ENCODE data around the gene FAM163B.

GRCh38 chr9:133616643-133617405 lies 7.6 kb upstream of the FAM163B start:
- TF ChIP-seq CTCF (IDR thresholded peaks at IDR 0.05; ENCODE audit: low read depth, low read length, poor library complexity, severe bottlenecking) (no peak), EZH2phosphoT487 (IDR thresholded peaks at IDR 0.05; ENCODE audit: borderline replicate concordance, low read length) (no peak)

All from DOHH2 (cell line).